Bronchial epithelial cell (primary cell): ENCODE measurements around the gene TWF2. TPM values are rescaled to one million over a fixed set of nuclear protein-coding genes. Genes with fewer than 3 reads are reported as not detected.

Experiments used
- DNase-seq: peaks from one replicate; pipeline ENCODE4 v3.0.0-alpha.2; 2010; ENCODE audit warnings: low read depth
- FAIRE-seq: peaks from 2 replicates; lab custom pipeline; 2011; peaks lifted over from hg19 to GRCh38; lab: Jason Lieb, UNC
- H3K27me3 ChIP-seq: 2 replicates; pipeline ENCODE4 v1.5.1; 2011; ENCODE audit warnings: low read length; ENCODE audit not compliant: control insufficient read depth, insufficient read depth
- H3K36me3 ChIP-seq: 2 replicates; pipeline ENCODE4 v1.5.1; 2011; ENCODE audit warnings: low read length; ENCODE audit not compliant: control insufficient read depth, insufficient read depth
- H3K4me3 ChIP-seq: 2 replicates; pipeline ENCODE4 v1.5.1; 2011; ENCODE audit warnings: mild to moderate bottlenecking, low read depth, low read length, control low read depth
- total RNA-seq: library from RNA; depleted of rRNA; stranded (reverse); fragments of >200 nt; gene quantifications from 2 replicates; pipeline ENCODE4 v1.2.1, GENCODE V29; 2014
- TF ChIP-seq, protein P1 (sequence below): IDR thresholded peaks from 2 replicates; pipeline ENCODE4 v1.5.1; 2011; ENCODE audit warnings: mild to moderate bottlenecking, moderate library complexity, low read length, control low read depth, inconsistent platforms; ENCODE audit not compliant: insufficient read depth, severe bottlenecking

Gene TWF2
- total RNA-seq, 1 donor from 2014 or later: 57.7 TPM

DNA sequence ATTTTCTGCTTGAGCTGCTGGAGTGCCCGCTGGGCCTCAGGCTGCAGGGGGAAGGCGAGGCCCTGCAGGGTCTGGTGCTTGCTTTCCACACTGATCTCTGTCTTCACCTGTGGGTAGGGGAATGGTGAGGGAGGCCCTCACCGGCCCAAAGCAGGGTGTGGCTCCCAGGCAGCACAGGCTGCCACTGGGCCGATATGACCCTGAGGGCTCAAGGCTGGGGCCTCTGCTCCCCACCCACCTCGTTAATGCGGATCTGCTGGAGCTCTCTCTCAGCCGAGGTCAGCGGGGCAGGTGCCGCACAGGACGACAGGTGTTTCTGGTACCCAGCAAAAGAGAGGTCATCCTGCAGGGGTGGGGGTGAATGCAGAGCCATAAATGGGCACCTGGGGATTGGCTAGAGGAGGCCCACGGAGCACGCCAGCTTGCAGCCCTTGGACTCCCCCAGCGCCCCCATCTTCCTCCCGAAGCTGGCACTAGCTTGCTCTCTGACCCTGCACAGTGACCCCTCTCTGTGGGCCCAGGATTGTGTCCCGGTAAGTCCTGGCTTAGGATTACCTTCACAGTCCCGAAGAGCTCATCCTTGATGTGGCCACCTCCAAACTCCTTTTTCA lies 8.0 kb downstream of the TWF2 start:
- no peak for FAIRE-seq

DNA sequence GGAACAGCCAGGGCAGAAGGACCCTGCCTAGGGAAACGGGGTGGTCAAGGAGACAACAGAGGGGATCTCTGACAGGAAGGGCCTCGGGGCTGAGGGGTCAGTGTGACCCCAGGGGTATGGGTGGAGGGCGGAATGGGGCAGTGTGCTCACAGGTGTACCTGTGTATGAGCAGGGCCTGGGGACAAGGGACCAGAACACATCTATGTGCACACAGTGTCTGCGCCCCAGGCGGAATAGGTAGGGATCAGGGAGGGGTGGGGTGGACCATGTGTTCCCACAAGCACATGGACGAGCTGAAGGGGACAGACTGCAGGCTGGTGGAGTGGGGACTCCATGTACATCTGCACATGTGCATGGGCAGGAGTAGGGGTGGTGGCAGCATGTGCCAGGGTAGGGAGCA lies 8.5 kb downstream of the TWF2 start:
- H3K36me3 ChIP-seq: peaks cover 23% of the 10 kb centered on the region
- FAIRE-seq: no peak

More for the DNA sequence above, 8.0 kb downstream of the TWF2 start:
- no peaks in the 10 kb centered on the region for H3K27me3 ChIP-seq
- no peak overlapping the region for H3K4me3 ChIP-seq
- DNase-seq: no peak
- TF ChIP-seq, protein P1, sequence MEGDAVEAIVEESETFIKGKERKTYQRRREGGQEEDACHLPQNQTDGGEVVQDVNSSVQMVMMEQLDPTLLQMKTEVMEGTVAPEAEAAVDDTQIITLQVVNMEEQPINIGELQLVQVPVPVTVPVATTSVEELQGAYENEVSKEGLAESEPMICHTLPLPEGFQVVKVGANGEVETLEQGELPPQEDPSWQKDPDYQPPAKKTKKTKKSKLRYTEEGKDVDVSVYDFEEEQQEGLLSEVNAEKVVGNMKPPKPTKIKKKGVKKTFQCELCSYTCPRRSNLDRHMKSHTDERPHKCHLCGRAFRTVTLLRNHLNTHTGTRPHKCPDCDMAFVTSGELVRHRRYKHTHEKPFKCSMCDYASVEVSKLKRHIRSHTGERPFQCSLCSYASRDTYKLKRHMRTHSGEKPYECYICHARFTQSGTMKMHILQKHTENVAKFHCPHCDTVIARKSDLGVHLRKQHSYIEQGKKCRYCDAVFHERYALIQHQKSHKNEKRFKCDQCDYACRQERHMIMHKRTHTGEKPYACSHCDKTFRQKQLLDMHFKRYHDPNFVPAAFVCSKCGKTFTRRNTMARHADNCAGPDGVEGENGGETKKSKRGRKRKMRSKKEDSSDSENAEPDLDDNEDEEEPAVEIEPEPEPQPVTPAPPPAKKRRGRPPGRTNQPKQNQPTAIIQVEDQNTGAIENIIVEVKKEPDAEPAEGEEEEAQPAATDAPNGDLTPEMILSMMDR: no peak
- peaks cover 23% of the 10 kb centered on the region for H3K36me3 ChIP-seq

DNA sequence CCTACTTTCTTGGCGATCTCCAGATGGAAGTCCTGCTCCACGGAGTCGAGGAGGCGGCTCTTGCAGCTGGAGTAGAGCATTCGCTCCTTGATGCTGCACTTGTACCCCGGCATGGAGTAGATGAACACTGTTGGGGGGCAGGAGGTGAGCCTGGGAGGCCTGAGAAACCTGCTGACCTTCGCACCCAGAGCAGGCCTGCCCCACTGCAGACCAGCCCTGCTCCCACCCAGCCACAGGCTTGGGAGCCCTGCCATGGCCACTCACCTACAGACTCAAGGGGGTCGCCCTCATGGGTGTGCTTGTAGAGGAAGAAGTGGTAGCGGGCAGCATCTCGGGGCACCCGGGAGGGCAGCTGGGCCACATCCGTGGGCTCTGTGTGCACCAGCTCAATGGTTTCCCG lies 9.3 kb downstream of the TWF2 start:
- Histone ChIP-seq H3K36me3 (peaks cover 19% of the 10 kb centered on the region), H3K27me3 (no peaks in the 10 kb centered on the region), H3K4me3 (no peak overlapping the region)
- FAIRE-seq (no peak), DNase-seq (no peak)
- TF ChIP-seq, protein P1: no peak

More for the DNA sequence above, 8.5 kb downstream of the TWF2 start:
- TF ChIP-seq, protein P1: no peak
- DNase-seq: no peak
- no peaks in the 10 kb centered on the region for H3K27me3 ChIP-seq
- H3K4me3 ChIP-seq: no peak overlapping the region

DNA sequence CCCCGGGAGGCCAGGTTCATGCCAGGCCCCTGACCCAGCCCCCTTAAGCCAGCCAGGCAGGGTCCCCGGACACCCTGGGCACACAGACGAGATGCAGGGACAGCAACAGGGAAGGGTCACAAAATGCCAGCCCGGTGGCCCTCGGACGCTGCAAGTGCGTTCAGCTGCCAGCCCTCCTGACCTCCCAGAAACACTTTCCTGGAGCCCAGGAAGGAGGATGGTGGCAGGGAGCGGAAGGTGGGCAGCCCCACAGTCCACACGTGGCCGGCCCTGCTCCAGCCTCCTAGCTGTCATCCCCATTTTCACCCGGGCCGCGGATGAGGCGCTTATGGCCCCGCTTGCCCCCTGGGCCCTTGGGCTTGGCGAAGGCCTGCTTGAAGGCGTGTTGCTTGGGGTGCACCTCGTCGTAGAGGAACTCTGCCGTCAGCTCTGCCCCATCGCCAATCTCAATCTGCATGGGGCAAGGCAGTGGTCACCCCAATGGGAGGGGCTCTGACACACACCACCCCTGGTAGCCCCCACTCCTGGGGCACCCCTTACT lies 10.1 kb downstream of the TWF2 start:
- Histone ChIP-seq H3K36me3 (peaks cover 14% of the 10 kb centered on the region), H3K27me3 (no peaks in the 10 kb centered on the region), H3K4me3 (no peak overlapping the region)
- FAIRE-seq (no peak), DNase-seq (no peak)
- TF ChIP-seq, protein P1: no peak

DNA sequence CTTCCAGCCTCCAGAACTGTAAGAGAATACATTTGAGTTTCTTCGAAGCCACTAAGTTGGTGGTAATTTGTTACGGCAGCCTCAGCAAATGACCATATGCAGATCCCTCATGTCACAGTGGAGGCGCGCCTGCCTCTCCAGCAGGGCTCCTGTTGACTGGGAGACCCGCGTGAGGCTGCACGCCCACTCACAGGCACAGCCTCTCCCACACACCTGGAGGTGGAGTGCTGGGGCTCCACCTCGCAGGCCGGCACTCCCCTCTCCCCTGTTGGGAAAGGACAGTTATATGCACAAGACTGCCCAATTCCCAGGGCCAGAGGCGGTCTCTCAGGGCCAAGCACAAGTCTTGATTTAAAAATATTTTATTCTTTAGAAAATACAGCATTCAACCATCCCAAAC lies 10.7 kb downstream of the TWF2 start:
- FAIRE-seq: no peak
- Histone ChIP-seq H3K27me3 (no peaks in the 10 kb centered on the region), H3K4me3 (no peak overlapping the region), H3K36me3 (peaks cover 14% of the 10 kb centered on the region)
- TF ChIP-seq, protein P1: no peak
- no peak for DNase-seq
